Central memory CD8-positive, alpha-beta T cell (primary cell): ENCODE measurements around the gene DNAH1.
"Not testable (repeated sequence)": the region's sequence is repeated elsewhere in the genome, so short reads cannot be mapped to it uniquely, and the experiment has no call there.

ENCODE experiments used
- ATAC-seq: fragments of 150-1000 bp; cut with Tn5 transposase; replicated peaks from 2 replicates; pipeline ENCODE4 v1.10.0; 2022; ENCODE audit warnings: mild to moderate bottlenecking, moderate FRiP score, moderate number of reproducible peaks; ENCODE audit not compliant: poor library complexity, severe bottlenecking; ENCODE audit errors: extremely low read depth
- DNase-seq, 2 donors: peaks; one replicate each; pipeline ENCODE4 v3.0.0; 2021; ENCODE audit warnings: low spot score in 2 of 2
- H3K27ac Mint-ChIP-seq: one replicate; pipeline ENCODE4 v1.8.0; 2022; ENCODE audit warnings: low read depth, mild to moderate bottlenecking, moderate library complexity, mixed read lengths
- H3K27me3 Mint-ChIP-seq: one replicate; pipeline ENCODE4 v1.8.0; 2022; ENCODE audit warnings: mixed read lengths
- H3K36me3 Mint-ChIP-seq: one replicate; pipeline ENCODE4 v1.8.0; 2022; ENCODE audit warnings: mild to moderate bottlenecking, moderate library complexity, mixed read lengths; ENCODE audit not compliant: insufficient read depth
- H3K4me1 Mint-ChIP-seq: one replicate; pipeline ENCODE4 v1.8.0; 2022; ENCODE audit warnings: mixed read lengths
- H3K4me3 Mint-ChIP-seq: one replicate; pipeline ENCODE4 v1.8.0; 2022; ENCODE audit warnings: mild to moderate bottlenecking, moderate library complexity, mixed read lengths
- H3K9me3 Mint-ChIP-seq: one replicate; pipeline ENCODE4 v1.8.0; 2022; ENCODE audit warnings: mixed read lengths

The DNAH1 gene

DNA sequence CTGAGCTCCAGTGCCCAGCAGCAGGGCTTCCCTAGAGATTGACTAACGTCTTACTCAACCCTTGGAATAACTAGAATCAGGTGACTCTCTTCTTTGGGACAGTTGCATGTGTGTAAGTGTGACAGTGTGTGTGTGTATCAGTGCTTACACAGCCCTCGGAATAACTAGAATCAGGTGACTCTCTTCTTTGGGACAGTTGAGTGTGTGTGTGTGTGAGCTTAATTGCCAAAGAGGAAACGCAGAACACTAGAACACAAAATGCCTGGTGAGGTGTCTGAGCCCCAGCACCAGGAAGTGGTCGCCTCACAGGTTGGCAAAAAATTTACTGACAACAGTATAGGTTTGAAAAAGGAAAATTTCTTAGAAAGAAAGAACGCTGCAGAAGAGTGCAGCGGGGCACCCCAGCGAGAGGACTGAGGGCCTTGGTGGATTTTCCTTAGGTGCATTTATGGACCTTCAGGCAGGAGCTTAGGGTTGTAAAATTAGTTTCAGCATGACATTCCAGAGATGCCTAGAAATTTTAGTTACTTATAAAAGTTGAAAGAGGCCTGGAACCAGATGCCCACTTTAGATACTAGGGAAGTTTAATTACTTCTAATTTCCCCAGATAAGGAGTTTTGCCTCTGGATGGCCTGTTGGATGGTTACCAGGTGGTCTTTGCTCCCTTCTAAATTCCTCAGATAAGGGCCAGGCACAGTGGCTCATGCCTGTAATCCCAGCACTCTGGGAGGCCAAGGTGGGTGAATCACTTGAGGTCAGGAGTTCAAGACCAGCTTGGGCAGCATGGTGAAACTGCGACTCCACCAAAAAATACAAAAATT lies 33.9 kb upstream of the DNAH1 start:
- peak overlapping the region; percentile 81 for H3K27ac Mint-ChIP-seq
- peaks cover 29% of the 10 kb centered on the region for H3K36me3 Mint-ChIP-seq
- H3K9me3 Mint-ChIP-seq, result no peaks in the 10 kb centered on the region
- peak; percentile 52 for ATAC-seq
- no peaks in the 10 kb centered on the region for H3K27me3 Mint-ChIP-seq
- DNase-seq, result peak in 1 of 2 donors; percentile 42
- peak overlapping the region; percentile 59 for H3K4me3 Mint-ChIP-seq
- H3K4me1 Mint-ChIP-seq, result peaks cover 57% of the 10 kb centered on the region

DNA sequence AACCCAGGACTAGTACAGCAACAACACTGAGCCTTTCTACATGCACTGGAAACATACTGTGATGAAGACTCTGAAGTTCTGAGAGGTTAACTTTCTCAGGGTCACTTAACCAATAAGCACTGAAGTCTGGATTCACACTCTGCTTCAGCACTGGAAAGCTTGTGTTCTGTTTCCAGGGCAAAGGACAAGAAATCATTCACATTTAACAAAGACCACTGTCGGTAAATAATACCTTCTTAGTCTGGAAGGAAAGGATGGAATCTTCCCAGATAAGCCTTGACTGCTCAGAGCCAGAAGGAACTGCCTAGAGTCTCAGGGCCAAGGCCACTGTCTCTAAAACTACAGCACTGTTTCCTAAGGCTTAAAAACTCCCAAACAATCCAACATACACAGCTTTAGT lies 32.8 kb upstream of the DNAH1 start:
- DNase-seq (no peak), ATAC-seq (no peak)
- Mint-ChIP-seq H3K27me3 (no peaks in the 10 kb centered on the region), H3K4me1 (peaks cover 52% of the 10 kb centered on the region), H3K9me3 (no peaks in the 10 kb centered on the region), H3K27ac (peak overlapping the region; percentile 46), H3K36me3 (peaks cover 30% of the 10 kb centered on the region), H3K4me3 (no peak overlapping the region)

DNA sequence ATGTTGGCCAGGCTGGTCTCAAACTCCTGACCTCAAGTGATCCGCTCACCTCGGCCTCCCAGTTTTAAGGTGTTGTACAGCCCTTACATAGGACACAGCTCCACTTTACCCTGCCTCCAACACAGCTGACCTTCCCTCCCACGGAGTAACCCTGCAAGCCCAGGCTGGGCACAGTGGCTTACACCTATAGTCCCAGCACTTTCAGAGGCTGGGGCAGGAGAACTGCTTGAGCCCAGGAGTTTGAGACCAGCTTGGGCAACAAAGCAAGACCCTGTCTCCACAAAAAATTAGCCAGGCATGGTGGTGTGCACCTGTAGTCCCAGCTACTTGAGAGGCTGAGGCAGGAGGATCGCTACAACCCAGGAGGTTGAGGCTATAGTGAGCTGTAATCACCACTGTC lies 32.1 kb upstream of the DNAH1 start:
- not testable (repeated sequence) for DNase-seq, H3K9me3 Mint-ChIP-seq, ATAC-seq, H3K27me3 Mint-ChIP-seq, H3K4me3 Mint-ChIP-seq
- Mint-ChIP-seq H3K36me3 (peaks cover 24% of the 10 kb centered on the region), H3K27ac (peak overlapping the region; percentile 46), H3K4me1 (peaks cover 52% of the 10 kb centered on the region)

DNA sequence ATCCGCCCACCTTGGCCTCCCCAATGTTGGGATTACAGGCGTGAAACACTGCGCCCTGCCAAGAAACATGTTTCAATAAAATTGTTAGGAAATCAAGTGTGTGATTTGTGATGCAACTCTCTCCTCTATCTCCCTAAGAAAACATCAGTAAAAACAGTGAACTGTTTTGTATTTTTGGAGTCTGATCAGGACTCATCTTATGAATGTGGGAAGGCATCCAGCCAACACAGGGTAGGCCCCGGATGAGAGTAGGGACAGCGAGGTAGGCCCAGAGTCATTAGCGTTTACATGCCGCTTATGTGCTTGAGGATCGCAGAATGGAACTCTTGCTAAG lies 29.4 kb upstream of the DNAH1 start:
- H3K27ac Mint-ChIP-seq, result peak overlapping the region; percentile 98
- H3K4me1 Mint-ChIP-seq, result peaks cover 43% of the 10 kb centered on the region
- H3K27me3 Mint-ChIP-seq, result no peaks in the 10 kb centered on the region
- H3K9me3 Mint-ChIP-seq, result no peaks in the 10 kb centered on the region
- peaks cover 22% of the 10 kb centered on the region for H3K36me3 Mint-ChIP-seq
- no peak for DNase-seq
- ATAC-seq, result no peak
- peak overlapping the region; percentile 88 for H3K4me3 Mint-ChIP-seq

DNA sequence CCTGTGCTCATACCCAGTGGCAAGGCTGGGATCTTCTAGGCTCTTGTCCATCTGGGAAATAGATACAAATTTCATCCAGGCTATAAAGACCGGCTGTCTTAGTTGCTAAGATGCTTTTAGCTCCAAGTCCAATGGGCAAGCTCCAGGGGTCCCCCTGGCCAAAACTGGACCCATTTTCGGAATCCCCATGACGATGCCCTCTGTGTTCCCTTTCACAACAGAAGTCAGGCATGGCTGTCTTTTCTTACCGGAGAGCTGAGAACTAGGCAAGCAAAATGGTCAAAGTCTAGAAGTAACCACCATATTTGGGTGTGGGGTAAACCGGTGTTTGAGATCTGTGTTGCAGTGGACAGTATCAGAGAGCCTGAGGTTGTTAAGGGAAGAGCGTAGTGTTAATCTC lies 27.4 kb upstream of the DNAH1 start:
- H3K36me3 Mint-ChIP-seq, result peaks cover 23% of the 10 kb centered on the region
- H3K27me3 Mint-ChIP-seq, result no peaks in the 10 kb centered on the region
- peak overlapping the region; percentile 98 for H3K27ac Mint-ChIP-seq
- DNase-seq, result no peak
- peaks cover 32% of the 10 kb centered on the region for H3K4me1 Mint-ChIP-seq
- H3K9me3 Mint-ChIP-seq, result no peaks in the 10 kb centered on the region
- peak overlapping the region; percentile 88 for H3K4me3 Mint-ChIP-seq
- no peak for ATAC-seq

DNA sequence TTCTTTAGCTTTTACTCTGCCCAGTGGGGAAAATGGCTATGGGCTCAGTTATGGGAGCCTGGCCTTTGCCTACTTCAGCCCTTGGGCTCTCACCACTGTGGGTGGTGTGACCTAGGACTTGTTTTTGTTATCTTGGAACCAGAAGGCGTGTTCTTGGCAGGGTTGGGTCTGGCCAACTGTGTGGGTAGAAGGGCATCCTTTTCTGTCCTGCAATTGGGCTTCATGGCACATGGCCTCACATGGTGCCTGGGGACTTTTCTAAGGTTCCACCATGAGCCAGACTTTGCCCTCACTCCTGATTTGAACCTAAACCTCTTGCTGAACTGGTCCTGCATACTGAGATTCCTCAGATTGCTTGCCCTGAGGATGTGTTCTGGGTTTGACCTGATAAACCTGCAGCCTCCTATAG lies 26.8 kb upstream of the DNAH1 start:
- H3K4me3 Mint-ChIP-seq, result peak overlapping the region; percentile 88
- no peak overlapping the region for H3K27ac Mint-ChIP-seq
- no peak for ATAC-seq

DNA sequence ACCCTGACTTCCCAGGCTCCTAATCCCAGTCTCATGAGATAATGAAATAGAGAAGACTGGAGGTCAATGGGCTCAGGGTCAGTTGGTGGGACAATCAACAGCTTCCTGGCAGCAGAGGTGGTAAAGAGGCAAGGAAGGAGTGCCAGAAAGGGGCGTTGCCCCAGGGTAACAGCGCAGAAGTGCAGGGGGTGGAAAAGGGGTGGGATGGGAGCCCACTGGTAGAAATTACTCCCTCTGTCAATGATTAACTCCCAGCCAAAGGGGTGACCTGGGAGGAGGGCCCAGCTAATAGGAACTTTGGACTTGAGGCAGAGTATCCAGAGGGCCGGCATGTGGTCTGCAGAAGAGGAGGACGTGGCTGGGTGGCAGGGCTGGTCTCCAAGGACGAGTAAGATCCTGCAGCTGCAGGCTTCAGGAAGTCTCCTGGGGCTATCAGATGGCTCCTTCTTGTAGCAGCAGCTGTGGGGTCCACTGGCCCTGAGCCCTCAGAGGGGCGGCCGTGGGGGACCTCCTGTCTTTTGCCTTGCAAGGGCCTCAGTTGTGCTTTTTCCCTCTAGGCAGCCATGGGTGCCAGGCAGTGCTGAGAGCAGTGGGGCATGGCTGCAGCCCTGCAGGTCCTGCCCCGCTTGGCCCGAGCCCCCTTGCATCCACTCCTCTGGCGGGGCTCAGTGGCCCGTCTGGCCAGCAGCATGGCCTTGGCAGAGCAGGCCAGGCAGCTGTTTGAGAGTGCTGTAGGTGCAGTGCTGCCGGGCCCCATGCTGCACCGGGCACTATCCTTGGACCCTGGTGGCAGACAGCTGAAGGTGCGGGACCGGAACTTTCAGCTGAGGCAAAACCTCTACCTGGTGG lies 26.1 kb upstream of the DNAH1 start:
- no peak for DNase-seq
- no peak overlapping the region for H3K27ac Mint-ChIP-seq
- H3K4me1 Mint-ChIP-seq, result peaks cover 27% of the 10 kb centered on the region
- no peaks in the 10 kb centered on the region for H3K27me3 Mint-ChIP-seq
- H3K4me3 Mint-ChIP-seq, result peak overlapping the region; percentile 88
- peaks cover 25% of the 10 kb centered on the region for H3K36me3 Mint-ChIP-seq
- no peaks in the 10 kb centered on the region for H3K9me3 Mint-ChIP-seq
- no peak for ATAC-seq

More for the DNA sequence above, 26.8 kb upstream of the DNAH1 start:
- Mint-ChIP-seq H3K36me3 (peaks cover 23% of the 10 kb centered on the region), H3K4me1 (peaks cover 27% of the 10 kb centered on the region), H3K27me3 (no peaks in the 10 kb centered on the region), H3K9me3 (no peaks in the 10 kb centered on the region)
- no peak for DNase-seq

DNA sequence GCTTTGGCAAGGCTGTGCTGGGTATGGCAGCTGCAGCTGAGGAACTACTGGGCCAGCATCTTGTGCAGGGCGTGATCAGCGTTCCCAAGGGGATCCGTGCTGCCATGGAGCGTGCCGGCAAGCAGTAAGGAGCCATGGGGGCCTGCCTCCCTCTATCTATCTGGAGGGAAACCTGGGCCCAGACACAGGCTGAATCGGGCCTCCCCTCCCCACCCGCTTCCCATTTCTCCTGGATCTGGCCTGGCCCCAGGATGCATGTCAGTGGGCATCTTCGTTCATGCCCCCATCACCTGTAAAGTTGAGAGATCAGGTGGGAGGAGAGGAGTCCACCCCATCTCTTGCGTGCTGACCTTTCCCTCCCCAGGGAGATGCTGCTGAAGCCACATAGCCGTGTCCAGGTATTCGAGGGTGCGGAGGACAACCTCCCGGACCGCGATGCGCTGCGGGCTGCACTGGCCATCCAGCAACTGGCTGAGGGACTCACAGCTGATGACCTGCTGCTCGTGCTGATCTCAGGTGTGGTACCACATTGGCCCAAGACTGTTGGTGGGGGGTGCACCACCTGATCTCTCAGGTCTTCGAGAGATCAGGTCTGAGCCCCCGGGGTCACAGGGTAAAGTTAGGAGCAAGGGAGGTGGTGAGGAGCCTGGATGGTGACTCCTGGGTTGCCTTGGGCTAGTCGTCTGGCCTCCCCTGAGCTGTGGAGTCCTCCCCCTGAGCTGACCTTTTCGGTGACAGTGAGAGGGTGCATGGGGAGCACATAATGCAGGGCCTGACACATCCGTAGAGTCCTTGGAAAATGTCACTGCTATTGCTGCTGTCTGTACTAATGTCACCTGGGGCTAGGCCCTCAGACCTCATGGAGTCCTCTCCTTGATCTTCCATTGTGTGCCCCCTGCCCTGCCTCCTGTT lies 25.3 kb upstream of the DNAH1 start:
- no peak for ATAC-seq
- DNase-seq, result no peak
- Mint-ChIP-seq H3K36me3 (peaks cover 27% of the 10 kb centered on the region), H3K4me3 (no peak overlapping the region), H3K4me1 (peaks cover 30% of the 10 kb centered on the region), H3K27ac (peak overlapping the region; percentile 5), H3K27me3 (no peaks in the 10 kb centered on the region), H3K9me3 (no peaks in the 10 kb centered on the region)

DNA sequence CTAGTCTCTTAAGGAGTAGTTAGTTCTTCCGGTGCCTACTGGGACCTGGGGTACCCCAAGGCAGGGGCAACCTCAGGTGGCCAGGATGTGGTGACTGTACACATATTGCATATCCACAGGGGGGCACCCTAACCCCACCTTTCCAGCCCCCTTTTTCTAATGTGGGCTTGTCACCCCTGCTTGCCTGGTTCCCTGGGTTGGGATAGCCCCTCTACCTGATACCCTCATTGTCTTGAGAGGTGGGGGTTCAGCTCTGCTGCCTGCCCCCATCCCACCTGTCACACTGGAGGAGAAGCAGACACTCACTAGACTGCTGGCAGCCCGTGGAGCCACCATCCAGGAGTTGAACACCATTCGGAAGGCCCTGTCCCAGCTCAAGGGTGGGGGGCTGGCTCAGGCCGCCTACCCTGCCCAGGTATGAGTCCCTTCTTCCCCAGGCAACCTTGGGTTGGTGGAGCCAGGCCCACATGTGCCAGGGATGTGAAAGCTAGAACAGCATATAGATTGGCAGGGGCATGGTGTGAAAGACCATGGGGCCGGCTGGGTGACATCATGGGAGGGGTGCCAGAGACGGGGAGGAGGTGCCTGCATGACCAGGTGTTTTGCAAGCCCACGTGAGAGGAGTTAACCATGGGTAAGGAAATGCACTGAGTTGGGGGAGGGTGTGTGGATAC lies 24.5 kb upstream of the DNAH1 start:
- H3K27ac Mint-ChIP-seq, result peak overlapping the region; percentile 5
- peak in 1 of 2 donors; percentile 19 for DNase-seq

DNA sequence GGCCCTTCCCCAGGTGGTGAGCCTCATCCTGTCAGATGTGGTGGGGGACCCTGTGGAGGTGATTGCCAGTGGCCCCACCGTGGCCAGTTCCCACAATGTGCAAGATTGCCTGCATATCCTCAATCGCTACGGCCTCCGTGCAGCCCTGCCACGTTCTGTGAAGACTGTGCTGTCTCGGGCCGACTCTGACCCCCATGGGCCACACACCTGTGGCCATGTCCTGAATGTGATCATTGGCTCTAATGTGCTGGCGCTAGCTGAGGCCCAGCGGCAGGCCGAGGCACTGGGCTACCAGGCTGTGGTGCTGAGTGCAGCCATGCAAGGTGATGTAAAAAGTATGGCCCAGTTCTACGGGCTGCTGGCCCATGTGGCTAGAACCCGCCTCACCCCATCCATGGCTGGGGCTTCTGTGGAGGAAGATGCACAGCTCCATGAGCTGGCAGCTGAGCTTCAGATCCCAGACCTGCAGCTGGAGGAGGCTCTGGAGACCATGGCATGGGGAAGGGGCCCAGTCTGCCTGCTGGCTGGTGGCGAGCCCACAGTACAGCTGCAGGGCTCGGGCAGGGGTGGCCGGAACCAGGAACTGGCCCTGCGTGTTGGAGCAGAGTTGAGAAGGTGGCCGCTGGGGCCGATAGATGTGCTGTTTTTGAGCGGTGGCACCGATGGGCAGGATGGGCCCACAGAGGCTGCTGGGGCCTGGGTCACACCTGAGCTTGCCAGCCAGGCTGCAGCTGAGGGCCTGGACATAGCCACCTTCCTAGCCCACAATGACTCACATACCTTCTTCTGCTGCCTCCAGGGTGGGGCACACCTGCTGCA lies 23.7 kb upstream of the DNAH1 start:
- H3K27me3 Mint-ChIP-seq, result no peaks in the 10 kb centered on the region
- H3K4me1 Mint-ChIP-seq, result peaks cover 31% of the 10 kb centered on the region
- peaks cover 23% of the 10 kb centered on the region for H3K36me3 Mint-ChIP-seq

More for the DNA sequence above, 24.5 kb upstream of the DNAH1 start:
- H3K27me3 Mint-ChIP-seq, result no peaks in the 10 kb centered on the region
- H3K36me3 Mint-ChIP-seq, result peaks cover 26% of the 10 kb centered on the region
- H3K9me3 Mint-ChIP-seq, result no peaks in the 10 kb centered on the region
- H3K4me3 Mint-ChIP-seq, result no peak overlapping the region
- peaks cover 35% of the 10 kb centered on the region for H3K4me1 Mint-ChIP-seq
- no peak for ATAC-seq

DNA sequence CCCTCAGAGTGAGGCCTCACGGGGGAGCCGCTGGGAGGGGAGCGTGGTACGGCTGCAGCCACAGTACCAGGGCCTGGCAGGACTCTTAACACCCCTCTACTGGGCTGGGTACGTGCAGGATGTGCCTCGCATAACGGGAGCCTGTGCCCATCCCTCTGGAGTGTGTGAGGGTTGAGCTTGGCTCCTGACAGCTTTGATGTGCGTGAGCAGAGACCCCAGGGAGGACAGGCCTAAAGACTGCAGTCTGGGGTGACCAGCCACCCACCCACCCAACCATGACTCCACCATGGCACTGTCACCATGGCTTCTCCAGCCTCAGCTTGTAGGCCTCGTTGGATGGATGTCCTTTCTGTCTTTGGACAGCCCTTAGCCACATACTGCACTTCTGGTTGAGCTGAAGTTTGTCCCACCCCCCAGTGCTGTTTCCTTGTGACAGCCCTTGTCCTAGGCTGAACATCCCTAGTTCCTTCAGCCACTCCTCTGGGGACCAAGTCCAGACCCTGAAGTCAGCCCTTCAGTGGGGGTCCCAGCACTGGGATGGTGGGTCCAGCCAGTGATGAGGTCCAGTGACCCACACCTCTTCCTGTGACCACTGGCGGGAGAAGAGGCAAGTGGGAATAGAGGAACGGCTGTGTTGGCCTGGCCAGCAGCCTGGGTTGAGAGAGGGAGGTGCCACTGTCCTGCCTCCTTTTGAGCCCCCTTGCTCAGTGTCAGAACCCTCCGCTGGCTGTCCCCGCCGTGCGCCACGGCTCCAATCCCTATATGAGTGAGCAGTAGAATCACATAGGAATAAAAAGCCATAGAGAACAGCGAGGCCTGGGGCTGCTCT lies 22.4 kb upstream of the DNAH1 start:
- no peaks in the 10 kb centered on the region for H3K9me3 Mint-ChIP-seq
- no peak overlapping the region for H3K27ac Mint-ChIP-seq
- no peak overlapping the region for H3K4me3 Mint-ChIP-seq
- no peak for ATAC-seq
- no peak for DNase-seq
- H3K36me3 Mint-ChIP-seq, result peaks cover 14% of the 10 kb centered on the region
- no peaks in the 10 kb centered on the region for H3K27me3 Mint-ChIP-seq
- H3K4me1 Mint-ChIP-seq, result peaks cover 28% of the 10 kb centered on the region

More for the DNA sequence above, 23.7 kb upstream of the DNAH1 start:
- no peaks in the 10 kb centered on the region for H3K9me3 Mint-ChIP-seq
- H3K4me3 Mint-ChIP-seq, result no peak overlapping the region
- DNase-seq (no peak), ATAC-seq (no peak)
- no peak overlapping the region for H3K27ac Mint-ChIP-seq
